GM23248 (cell line): Measurements from ENCODE around the gene IQGAP2.

ENCODE experiments used
- EZH2 ChIP-seq: fragments of 200-600 bp; sonication (generic); IDR thresholded peaks from 2 replicates; pipeline ENCODE4 v1.6.1; 2018; ENCODE audit warnings: antibody characterized with exemption, mild to moderate bottlenecking; ENCODE audit not compliant: insufficient read depth, poor library complexity, severe bottlenecking
- EZH2phosphoT487 ChIP-seq: fragments of 200-600 bp; sonication (generic); IDR thresholded peaks from 2 replicates; pipeline ENCODE4 v1.6.1; 2018; ENCODE audit warnings: antibody characterized with exemption, moderate library complexity, mild to moderate bottlenecking, low read depth; ENCODE audit not compliant: insufficient read depth

- no peak for TF ChIP-seq EZH2phosphoT487
- TF ChIP-seq EZH2 = no peak
Measured at GRCh38 chr5:76667495-76667894, 264.4 kb downstream of the IQGAP2 start.
